NB4 (cell line): ENCODE results near the gene MYO18A.

Experiments
- CTCF ChIP-seq: IDR thresholded peaks from one replicate; pipeline ENCODE4 v1.5.1; 2012; ENCODE audit warnings: low read depth, low read length
- MYC ChIP-seq: IDR thresholded peaks from 2 replicates; pipeline ENCODE4 v1.6.1; 2011; ENCODE audit warnings: low read depth, low read length
- POLR2A ChIP-seq: IDR thresholded peaks from 2 replicates; pipeline ENCODE4 v1.6.1; 2011; ENCODE audit warnings: mild to moderate bottlenecking; ENCODE audit not compliant: insufficient read length; ENCODE audit errors: extremely low read depth

- TF ChIP-seq POLR2A (no peak), CTCF (no peak), MYC (no peak)
These were observed 109.4 kb downstream of the MYO18A start for GRCh38 chr17:29070781-29071180.
